ENCODE data around the gene SOX3. TPM values are rescaled to one million over a fixed set of nuclear protein-coding genes. Genes with fewer than 3 reads are reported as not detected.

SOX3 gene
- total and polyA plus RNA-seq, 9 of the 15 experiments (the other 6 are each of a cell fraction or from before 2014, with no cell fraction given): not detected

GRCh38 chrX:140524556-140524955 lies 19.7 kb upstream of the SOX3 start:
- BruUV-seq (replicated peaks): no TSS peak
- Histone ChIP-seq H3K9ac (ENCODE audit: insufficient read depth in 1 of 2, low read depth in 2 of 2, low read length in 2 of 2) (no peak overlapping the region), H4K20me1 (replicated peaks; ENCODE audit: control insufficient read depth, insufficient read depth, low read length) (no peaks in the 10 kb centered on the region), H3K4me2 (ENCODE audit: insufficient read depth, low read length) (no peak overlapping the region), H3K27me3 (ENCODE audit: control insufficient read depth in 2 of 2, insufficient read depth in 2 of 2, low read length in 2 of 2) (no peaks in the 10 kb centered on the region), H3K9me1 (ENCODE audit: control insufficient read depth, insufficient read depth, low read length) (no peaks in the 10 kb centered on the region), H3K4me3 (no peak overlapping the region), H2AFZ (ENCODE audit: low read depth, low read length) (no peak overlapping the region), H3K27ac (ENCODE audit: extremely low read depth, low read depth, low read length) (no peak overlapping the region), H3K4me1 (replicated peaks in 1 of 2; ENCODE audit: control insufficient read depth in 2 of 2, insufficient read depth in 2 of 2, low read length in 2 of 2) (no peaks in the 10 kb centered on the region), H3K36me3 (ENCODE audit: control insufficient read depth, insufficient read depth, low read length) (no peaks in the 10 kb centered on the region), H3K79me2 (ENCODE audit: control insufficient read depth, insufficient read depth, low read length) (no peaks in the 10 kb centered on the region), H3K9me3 (replicated peaks; ENCODE audit: control insufficient read depth, insufficient read depth, low read depth, low read length) (no peaks in the 10 kb centered on the region)
- ATAC-seq (no peak), DNase-seq (ENCODE audit: extremely low read depth in 1 of 4, low spot score in 3 of 4) (no peak), FAIRE-seq (no peak)
- intact Hi-C loops (cut with micrococcal nuclease) (no loop called here), in situ Hi-C loops (cut with MboI) (no loop called here)
- 0% methylated on average over 2 of the region's 2 CpGs for WGBS (ENCODE audit: insufficient coverage, low coverage, missing lambda C conversion rate)
- ChIA-PET POLR2A (no interaction called here), CTCF (ENCODE audit: low intra/inter-chr PET ratio) (no interaction called here)
- no peak for TF ChIP-seq ZNF778 (CRISPR knock-in tag; IDR thresholded peaks at IDR 0.05)
- no peak for TF ChIP-seq PTRF (tag; IDR thresholded peaks at IDR 0.05)
- TF ChIP-seq NR2C2 (CRISPR knock-in tag; IDR thresholded peaks at IDR 0.05): no peak
- TF ChIP-seq NR2C2 (tag; IDR thresholded peaks at IDR 0.05): no peak
- no peak for TF ChIP-seq PTTG1 (tag; IDR thresholded peaks at IDR 0.05; ENCODE audit: low read depth)
- TF ChIP-seq RFX5 (IDR thresholded peaks at IDR 0.05; ENCODE audit: low read depth, low read length): no peak
- no peak for TF ChIP-seq PHB2 (IDR thresholded peaks at IDR 0.05; ENCODE audit: low read depth)
- no peak for TF ChIP-seq SMARCA5 (IDR thresholded peaks at IDR 0.05)
- no peak for TF ChIP-seq ELF1 (tag; IDR thresholded peaks at IDR 0.05)
- no peak for TF ChIP-seq TSHZ1 (CRISPR knock-in tag; IDR thresholded peaks at IDR 0.05)
- no peak for TF ChIP-seq KLF16 (IDR thresholded peaks at IDR 0.05)
- no peak for TF ChIP-seq RBM39 (optimal IDR thresholded peaks at IDR 0.05; ENCODE audit: low read depth, low read length)
